Measurements from ENCODE around the gene ZC3H18.

ZC3H18 gene

GRCh38 chr16:88528902-88529318 lies 41.3 kb upstream of the ZC3H18 start:
- TF ChIP-seq ZFP30 (CRISPR knock-in tag; IDR thresholded peaks at IDR 0.05) (no peak), PATZ1 (CRISPR knock-in tag; IDR thresholded peaks at IDR 0.05; ENCODE audit: borderline replicate concordance) (no peak), ZFP3 (CRISPR knock-in tag; IDR thresholded peaks at IDR 0.05) (no peak), SNAI2 (CRISPR knock-in tag; IDR thresholded peaks at IDR 0.05) (no peak), ARNTL (CRISPR knock-in tag; IDR thresholded peaks at IDR 0.05; ENCODE audit: borderline replicate concordance, low read depth) (no peak), OSR1 (CRISPR knock-in tag; IDR thresholded peaks at IDR 0.05) (no peak), CREB5 (CRISPR knock-in tag; IDR thresholded peaks at IDR 0.05; ENCODE audit: low read depth) (no peak), TOX (CRISPR knock-in tag; IDR thresholded peaks at IDR 0.05; ENCODE audit: borderline replicate concordance) (no peak), TCF4 (CRISPR knock-in tag; IDR thresholded peaks at IDR 0.05; ENCODE audit: borderline replicate concordance) (no peak), ZNF70 (CRISPR knock-in tag; IDR thresholded peaks at IDR 0.05) (no peak)
- no peak for ATAC-seq

- no peak for ATAC-seq
- TF ChIP-seq ISL1 (CRISPR knock-in tag; IDR thresholded peaks at IDR 0.05) (no peak), ZFP3 (CRISPR knock-in tag; IDR thresholded peaks at IDR 0.05) (no peak), TSHZ2 (CRISPR knock-in tag; IDR thresholded peaks at IDR 0.05) (no peak), ZNF70 (CRISPR knock-in tag; IDR thresholded peaks at IDR 0.05) (no peak)
Measured at GRCh38 chr16:88529596-88529995, 40.6 kb upstream of the ZC3H18 start.

- TF ChIP-seq ZFP30 (CRISPR knock-in tag; IDR thresholded peaks at IDR 0.05) (no peak), ZFP3 (CRISPR knock-in tag; IDR thresholded peaks at IDR 0.05) (no peak), TOX (CRISPR knock-in tag; IDR thresholded peaks at IDR 0.05; ENCODE audit: borderline replicate concordance) (no peak), GLIS3 (CRISPR knock-in tag; IDR thresholded peaks at IDR 0.05) (no peak), RARB (CRISPR knock-in tag; IDR thresholded peaks at IDR 0.05) (no peak), ESRRG (CRISPR knock-in tag; IDR thresholded peaks at IDR 0.05) (no peak), ZNF8 (CRISPR knock-in tag; IDR thresholded peaks at IDR 0.05) (no peak), TSHZ2 (CRISPR knock-in tag; IDR thresholded peaks at IDR 0.05) (no peak), SNAI2 (CRISPR knock-in tag; IDR thresholded peaks at IDR 0.05) (no peak), PPARA (CRISPR knock-in tag; IDR thresholded peaks at IDR 0.05; ENCODE audit: borderline replicate concordance) (no peak), ZNF70 (CRISPR knock-in tag; IDR thresholded peaks at IDR 0.05) (no peak), ZC3H10 (CRISPR knock-in tag; IDR thresholded peaks at IDR 0.05) (no peak), CREB5 (CRISPR knock-in tag; IDR thresholded peaks at IDR 0.05; ENCODE audit: low read depth) (no peak), TCF4 (CRISPR knock-in tag; IDR thresholded peaks at IDR 0.05; ENCODE audit: borderline replicate concordance) (no peak), CSDC2 (CRISPR knock-in tag; IDR thresholded peaks at IDR 0.05) (no peak)
- ATAC-seq, result no peak
Measured at GRCh38 chr16:88530051-88530857, 39.9 kb upstream of the ZC3H18 start.

All from SK-N-SH treated with all-trans-retinoic acid at 6 μM for 48 hours (cell line).